K562 (cell line): ENCODE measurements around the gene ELOB. TPM values are rescaled to one million over a fixed set of nuclear protein-coding genes. Genes with fewer than 3 reads are reported as not detected.

Experiments used
- ATAC-seq: fragments of 200-7000 bp; cut with Tn5 transposase; 3 replicates; pipeline ENCODE4 v1.9.1; 2020; ENCODE audit warnings: moderate library complexity
- BruUV-seq: library from RNA; stranded (reverse); fragments of 400-500 nt; replicated peaks from 2 replicates; lab custom pipeline; 2021; lab: Mats Ljungman, UMichigan
- CTCF ChIA-PET: fragments of 300-600 bp; formaldehyde crosslinking; extraction: SDS; loops from one replicate; lab custom pipeline; 2021; ENCODE audit warnings: low intra/inter-chr PET ratio; lab: Yijun Ruan, JAX
- POLR2A ChIA-PET: fragments of 300-600, 350-650 bp; sonication (Branson Sonifier 250); formaldehyde crosslinking; extraction: SDS; loops from one replicate; lab custom pipeline; 2021; ENCODE audit warnings: antibody characterized with exemption, inconsistent platforms; lab: Yijun Ruan, JAX
- DNase-seq, 4 experiments: peaks; one replicate each; pipeline versions ENCODE4 v3.0.0 to v3.0.0-alpha.2; 2011 to 2018; ENCODE audit warnings: low spot score in 3 of 4, mixed read lengths in 3 of 4; ENCODE audit errors: extremely low read depth in 1 of 4
- FAIRE-seq: peaks from 2 replicates; lab custom pipeline; 2011; peaks lifted over from hg19 to GRCh38; lab: Jason Lieb, UNC
- H2AFZ ChIP-seq: 2 replicates; pipeline ENCODE4 v1.6.0; 2011; ENCODE audit warnings: low read depth, low read length, control low read depth, inconsistent platforms
- H3K27ac ChIP-seq: fragments of 200-600 bp; 3 replicates; pipeline ENCODE4 v1.8.0; 2011; ENCODE audit warnings: low read depth, mild to moderate bottlenecking, control low read depth, inconsistent platforms, low read length, moderate library complexity, mixed read lengths; ENCODE audit errors: extremely low read depth
- H3K27me3 ChIP-seq, 2 experiments: fragments of 300-600 bp in 1 of 2; 2 replicates in 1 of 2; 3 replicates in 1 of 2; pipeline versions ENCODE4 v1.6.0 to v1.8.0; 2011; ENCODE audit warnings: inconsistent platforms in 2 of 2, low read length in 2 of 2, mild to moderate bottlenecking in 1 of 2, mixed read lengths in 1 of 2, moderate library complexity in 1 of 2; ENCODE audit not compliant: control insufficient read depth in 2 of 2, insufficient read depth in 2 of 2
- H3K36me3 ChIP-seq: fragments of 300-600 bp; 3 replicates; pipeline ENCODE4 v1.8.0; 2011; ENCODE audit warnings: mild to moderate bottlenecking, low read length, inconsistent platforms; ENCODE audit not compliant: control insufficient read depth, insufficient read depth
- H3K4me1 ChIP-seq, 2 experiments: fragments of 200-600 bp in 1 of 2; replicated peaks in 1 of 2; 2 replicates in 1 of 2; 3 replicates in 1 of 2; pipeline versions ENCODE4 v1.5.1 to v1.8.0; 2011; ENCODE audit warnings: inconsistent platforms in 2 of 2, low read length in 2 of 2, mild to moderate bottlenecking in 1 of 2, mixed read lengths in 1 of 2, moderate library complexity in 1 of 2; ENCODE audit not compliant: control insufficient read depth in 2 of 2, insufficient read depth in 2 of 2
- H3K4me2 ChIP-seq: 2 replicates; pipeline ENCODE4 v1.6.1; 2011; ENCODE audit warnings: low read length, control low read depth, inconsistent platforms, mixed read lengths; ENCODE audit not compliant: insufficient read depth
- H3K4me3 ChIP-seq: fragments of 200-600 bp; sonication (generic), shearing (Covaris generic); 2 replicates; pipeline ENCODE4 v1.5.1; 2016; ENCODE audit warnings: control low read depth, inconsistent platforms
- H3K79me2 ChIP-seq: fragments of 200-600 bp; 3 replicates; pipeline ENCODE4 v1.8.0; 2011; ENCODE audit warnings: low read length, inconsistent platforms; ENCODE audit not compliant: control insufficient read depth, insufficient read depth
- H3K9ac ChIP-seq, 2 experiments: 2 replicates each; pipeline versions ENCODE4 v1.6.0 to v1.6.1; 2011; ENCODE audit warnings: low read depth in 2 of 2, low read length in 2 of 2, control low read depth in 1 of 2, inconsistent platforms in 1 of 2, mild to moderate bottlenecking in 1 of 2, mixed read lengths in 1 of 2; ENCODE audit not compliant: insufficient read depth in 1 of 2
- H3K9me1 ChIP-seq: one replicate; pipeline ENCODE4 v1.6.0; 2011; ENCODE audit warnings: inconsistent platforms, mild to moderate bottlenecking, low read length, moderate library complexity; ENCODE audit not compliant: control insufficient read depth, insufficient read depth
- H3K9me3 ChIP-seq: replicated peaks from 2 replicates; pipeline ENCODE4 v1.5.1; 2011; ENCODE audit warnings: low read depth, low read length, inconsistent platforms; ENCODE audit not compliant: control insufficient read depth, insufficient read depth
- H4K20me1 ChIP-seq: replicated peaks from 2 replicates; pipeline ENCODE4 v1.6.1; 2011; ENCODE audit warnings: low read length, inconsistent platforms, mixed read lengths; ENCODE audit not compliant: control insufficient read depth, insufficient read depth
- DIDO1 ChIP-seq: fragments of 450-650 bp; IDR thresholded peaks from 2 replicates; pipeline ENCODE4 v1.6.1; 2016; ENCODE audit warnings: low read depth, missing biosample characterization, missing genetic modification characterization
- FOXK1 ChIP-seq: sonication (generic); formaldehyde crosslinking; IDR thresholded peaks from 2 replicates; pipeline ENCODE4 v1.8.0; 2022; ENCODE audit warnings: missing genetic modification reagents, mild to moderate bottlenecking, borderline replicate concordance
- GATAD2B ChIP-seq: fragments of 450-650 bp; IDR thresholded peaks from 2 replicates; pipeline ENCODE4 v1.6.1; 2017; ENCODE audit warnings: mild to moderate bottlenecking, borderline replicate concordance
- HIVEP1 ChIP-seq: fragments of 250-450 bp; sonication (Bioruptor Pico); IDR thresholded peaks from 2 replicates; pipeline ENCODE4 v1.4.0; 2020; ENCODE audit warnings: mild to moderate bottlenecking
- KLF1 ChIP-seq: fragments of 450-650 bp; IDR thresholded peaks from 2 replicates; pipeline ENCODE4 v1.6.1; 2016; ENCODE audit warnings: missing genetic modification characterization, missing compliant biosample characterization
- LCOR ChIP-seq: sonication (generic); formaldehyde crosslinking; IDR thresholded peaks from 2 replicates; pipeline ENCODE4 v1.8.0; 2022; ENCODE audit warnings: mild to moderate bottlenecking, missing genetic modification reagents
- NRF1 ChIP-seq, 2 experiments: fragments of 450-650 bp; IDR thresholded peaks in 1 of 2; conservative IDR thresholded peaks in 1 of 2; 2 replicates each; pipeline ENCODE4 v1.6.1; 2014; ENCODE audit warnings: mild to moderate bottlenecking in 2 of 2
- RAD51 ChIP-seq: fragments of 450-650 bp; IDR thresholded peaks from 2 replicates; pipeline ENCODE4 v1.7.1; 2016; ENCODE audit warnings: low read depth, mild to moderate bottlenecking, borderline replicate concordance
- U2AF1 ChIP-seq: fragments of 200-400 bp; formaldehyde crosslinking; optimal IDR thresholded peaks from 2 replicates; pipeline ENCODE3; 2017; ENCODE audit warnings: mild to moderate bottlenecking, low read depth, low read length, moderate library complexity
- U2AF2 ChIP-seq: fragments of 200-400 bp; formaldehyde crosslinking; optimal IDR thresholded peaks from 2 replicates; pipeline ENCODE3; 2017; ENCODE audit warnings: low read depth, mild to moderate bottlenecking, low read length
- ZKSCAN8 ChIP-seq: fragments of 200-800 bp; sonication (Bioruptor generic); IDR thresholded peaks from 2 replicates; pipeline ENCODE4 v1.6.1; 2016; ENCODE audit warnings: missing genetic modification characterization, missing compliant biosample characterization
- ZNF174 ChIP-seq: fragments of 250-450 bp; sonication (Bioruptor Pico); IDR thresholded peaks from 2 replicates; pipeline ENCODE4 v1.4.0; 2020; ENCODE audit warnings: mild to moderate bottlenecking
- ZNF583 ChIP-seq: fragments of 250-450 bp; sonication (Bioruptor Pico); IDR thresholded peaks from 2 replicates; pipeline ENCODE4 v1.4.0; 2020
- ZNF589 ChIP-seq: fragments of 200-800 bp; sonication (Bioruptor generic); IDR thresholded peaks from 2 replicates; pipeline ENCODE4 v1.6.1; 2016; ENCODE audit warnings: low read depth, missing genetic modification characterization, missing compliant biosample characterization
- WGBS: fragments of 100-300 bp; shearing (Covaris generic); methylation state at CpG from one replicate; pipeline ENCODE4 v1.1.6; 2016; ENCODE audit warnings: low coverage, mixed read lengths; ENCODE audit not compliant: insufficient coverage; ENCODE audit errors: missing lambda C conversion rate; 5-methylcytosine and 5-hydroxymethylcytosine counted together
- in situ Hi-C: fragments of 300-500 bp; cut with MboI; formaldehyde crosslinking; loops from 4 replicates; pipeline ENCODE4 v1.15.0; 2018; ENCODE audit warnings: inconsistent platforms, mixed read lengths
- intact Hi-C: fragments of 100-400 bp; cut with micrococcal nuclease; formaldehyde crosslinking; loops from 2 replicates; pipeline ENCODE4 v1.14.2; 2022
- polyA plus RNA-seq, 8 experiments: library from polyadenylated mRNA; depleted of rRNA in 4 of 8; stranded (reverse) in 5 of 8; unstranded in 3 of 8; fragments of >200 nt; fragmentation: Nextera tagmentation in 2 of 8; fragmentation: Illumina TruSeq in 1 of 8; extraction: Ambion mirVana in 2 of 8; extraction: Trizol in 1 of 8; gene quantifications; 2 replicates each; pipeline versions ENCODE4 v1.2.1 to v1.2.3, GENCODE V29; 2011 to 2014; ENCODE audit warnings: inconsistent platforms in 1 of 8, missing spikeins in 1 of 8
- total RNA-seq, 7 experiments: library from RNA; depleted of rRNA in 6 of 7; stranded (reverse); fragments of >200 nt in 6 of 7; fragmentation: Illumina TruSeq in 2 of 7; extraction: Trizol in 2 of 7; gene quantifications; 2 replicates each; pipeline versions ENCODE4 v1.2.1 to v1.2.3, GENCODE V29; 2011 to 2021; ENCODE audit warnings: low replicate concordance in 1 of 7
- TF ChIP-seq, protein P1 (sequence below): IDR thresholded peaks from 3 replicates; pipeline ENCODE4 v1.6.1; 2011; ENCODE audit warnings: borderline replicate concordance, mild to moderate bottlenecking, moderate library complexity; ENCODE audit not compliant: insufficient read length; ENCODE audit errors: extremely low read depth

ELOB gene
- total and polyA plus RNA-seq, 9 of the 15 experiments (the other 6 are each of a cell fraction or from before 2014, with no cell fraction given), result 63.2 to 791 (median 237) TPM

DNA sequence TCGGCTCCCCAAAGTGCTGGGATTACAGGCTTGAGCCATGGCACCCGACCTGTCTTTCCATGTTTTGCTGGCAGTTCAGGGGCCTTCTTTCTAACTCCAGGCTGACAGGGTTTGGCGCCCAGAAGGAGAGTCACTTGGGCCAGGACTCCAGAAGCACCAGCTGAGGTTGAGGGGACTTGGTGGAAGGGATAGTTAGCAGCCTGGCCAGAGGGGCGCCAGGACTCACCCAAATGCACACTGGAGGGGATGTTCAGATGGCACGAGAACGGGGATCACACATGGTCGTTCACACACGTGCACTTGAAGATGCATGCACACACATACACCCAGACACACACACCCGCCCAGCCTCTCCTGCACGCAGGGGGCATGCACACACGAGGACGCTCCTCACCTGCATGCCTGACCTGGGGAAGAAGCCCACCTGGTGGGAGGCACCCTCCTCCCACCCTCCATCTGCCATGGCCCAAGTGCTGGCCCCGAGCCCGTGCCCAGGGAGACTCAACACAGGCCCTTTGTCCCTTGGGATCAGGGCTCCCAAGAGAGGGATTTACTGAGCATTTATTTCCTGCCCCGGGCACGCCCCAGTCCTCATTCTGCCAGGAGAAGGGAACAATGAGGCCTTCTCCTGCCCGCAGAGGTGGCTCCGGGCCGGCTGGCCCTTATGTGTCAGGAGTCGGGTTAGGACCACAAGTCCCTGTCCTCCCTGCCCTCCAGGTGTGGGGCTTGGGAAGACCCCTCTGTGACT, 37.6 kb upstream of the ELOB start:
- intact Hi-C loops (loop anchor here (5.0 kb wide), 1 partner anchor 37 kb away; the partner anchor contains the start of gene ELOB), in situ Hi-C loops (no loop called here)
- ChIA-PET POLR2A (interaction anchor here (0.6 kb wide), 1 partner anchor 110 kb away, joined by 3 read pairs; no protein-coding TSS in a partner anchor), CTCF (no interaction called here)
- Histone ChIP-seq H3K9me3 (no peaks in the 10 kb centered on the region), H3K79me2 (peaks cover 28% of the 10 kb centered on the region), H3K9ac (peak overlapping the region in 1 of 2 experiments; percentile 59; a peak in 1 of 4 replicates), H3K4me2 (no peak overlapping the region), H3K4me3 (no peak overlapping the region), H4K20me1 (no peaks in the 10 kb centered on the region), H3K27ac (no peak overlapping the region), H3K27me3 (peaks cover 0 to 15% of the 10 kb centered on the region in 2 experiments; a peak in 2 of 5 replicates), H2AFZ (no peak overlapping the region), H3K9me1 (no peaks in the 10 kb centered on the region), H3K4me1 (peaks cover 17 to 52% of the 10 kb centered on the region in 2 experiments; a peak in 4 of 5 replicates), H3K36me3 (peaks cover 16% of the 10 kb centered on the region; the same call in 2 of the 3 replicates)
- DNase-seq, result no peak
- no peak for FAIRE-seq
- 65% methylated on average over 20 of the region's 20 CpGs for WGBS
- TF ChIP-seq DIDO1 (tag) (no peak), ZNF583 (CRISPR knock-in tag) (no peak), ZNF589 (no peak), RAD51 (no peak), HIVEP1 (no peak), GATAD2B (no peak), ZNF174 (CRISPR knock-in tag) (no peak), U2AF1 (no peak), KLF1 (no peak), U2AF2 (no peak), LCOR (no peak), FOXK1 (CRISPR knock-in tag) (no peak), NRF1 (conservative IDR thresholded peaks at IDR 0.05 in 1 of 2, IDR thresholded peaks at IDR 0.05 in 1 of 2) (no peak), ZKSCAN8 (no peak)
- TF ChIP-seq, protein P1, sequence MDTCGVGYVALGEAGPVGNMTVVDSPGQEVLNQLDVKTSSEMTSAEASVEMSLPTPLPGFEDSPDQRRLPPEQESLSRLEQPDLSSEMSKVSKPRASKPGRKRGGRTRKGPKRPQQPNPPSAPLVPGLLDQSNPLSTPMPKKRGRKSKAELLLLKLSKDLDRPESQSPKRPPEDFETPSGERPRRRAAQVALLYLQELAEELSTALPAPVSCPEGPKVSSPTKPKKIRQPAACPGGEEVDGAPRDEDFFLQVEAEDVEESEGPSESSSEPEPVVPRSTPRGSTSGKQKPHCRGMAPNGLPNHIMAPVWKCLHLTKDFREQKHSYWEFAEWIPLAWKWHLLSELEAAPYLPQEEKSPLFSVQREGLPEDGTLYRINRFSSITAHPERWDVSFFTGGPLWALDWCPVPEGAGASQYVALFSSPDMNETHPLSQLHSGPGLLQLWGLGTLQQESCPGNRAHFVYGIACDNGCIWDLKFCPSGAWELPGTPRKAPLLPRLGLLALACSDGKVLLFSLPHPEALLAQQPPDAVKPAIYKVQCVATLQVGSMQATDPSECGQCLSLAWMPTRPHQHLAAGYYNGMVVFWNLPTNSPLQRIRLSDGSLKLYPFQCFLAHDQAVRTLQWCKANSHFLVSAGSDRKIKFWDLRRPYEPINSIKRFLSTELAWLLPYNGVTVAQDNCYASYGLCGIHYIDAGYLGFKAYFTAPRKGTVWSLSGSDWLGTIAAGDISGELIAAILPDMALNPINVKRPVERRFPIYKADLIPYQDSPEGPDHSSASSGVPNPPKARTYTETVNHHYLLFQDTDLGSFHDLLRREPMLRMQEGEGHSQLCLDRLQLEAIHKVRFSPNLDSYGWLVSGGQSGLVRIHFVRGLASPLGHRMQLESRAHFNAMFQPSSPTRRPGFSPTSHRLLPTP, result no peak
- no TSS peak for BruUV-seq
- no peak for ATAC-seq
